Stimulated activated CD8-positive, alpha-beta memory T cell treated with anti-CD3 and anti-CD28 coated beads, Interleukin-4, amount 100 ng/mL, for 4 hours (primary cell): ENCODE measurements around the gene TSPOAP1.

Experiments used
- DNase-seq, 2 donors: peaks; one replicate each; pipeline ENCODE4 v3.0.0-alpha.2; 2020; ENCODE audit warnings: low read depth in 2 of 2, low spot score in 1 of 2

TSPOAP1 gene

GRCh38 chr17:58264407-58265103 lies 64.0 kb downstream of the TSPOAP1 start:
- DNase-seq = no peak

- DNase-seq = no peak
These were observed 64.8 kb downstream of the TSPOAP1 start for GRCh38 chr17:58263773-58264172.

- no peak for DNase-seq
These were observed 66.4 kb downstream of the TSPOAP1 start for GRCh38 chr17:58262149-58262548.

- DNase-seq = no peak
These were observed 73.8 kb downstream of the TSPOAP1 start for GRCh38 chr17:58254803-58255202.

GRCh38 chr17:58253082-58253481 lies 75.5 kb downstream of the TSPOAP1 start:
- DNase-seq = no peak

- DNase-seq = no peak
These were observed 76.5 kb downstream of the TSPOAP1 start for GRCh38 chr17:58252141-58252540.
